Endothelial cell of umbilical vein (primary cell): Measurements from ENCODE around the gene BEND2. TPM values are rescaled to one million over a fixed set of nuclear protein-coding genes. Genes with fewer than 3 reads are reported as not detected.

ENCODE experiments used
- BruUV-seq: library from RNA; stranded (reverse); fragments of 400-500 nt; replicated peaks from 2 replicates; lab custom pipeline; 2021; lab: Mats Ljungman, UMichigan
- CTCF ChIA-PET: fragments of 300-600, 350-600 bp; sonication (Branson Sonifier 250); formaldehyde crosslinking; loops from one replicate; lab custom pipeline; 2021; ENCODE audit warnings: antibody characterized with exemption, inconsistent platforms; lab: Charles Lee
- POLR2A ChIA-PET: fragments of 300-600, 350-600 bp; sonication (Branson Sonifier 250); formaldehyde crosslinking; loops from one replicate; lab custom pipeline; 2021; ENCODE audit warnings: antibody characterized with exemption, inconsistent platforms; lab: Charles Lee
- DNase-seq: peaks from one replicate; pipeline ENCODE4 v3.0.0-alpha.2; 2011; ENCODE audit warnings: low read depth, low spot score
- FAIRE-seq: peaks from 2 replicates; lab custom pipeline; 2011; peaks lifted over from hg19 to GRCh38; lab: Jason Lieb, UNC
- H2AFZ ChIP-seq: 2 replicates; pipeline ENCODE4 v1.6.0; 2012; ENCODE audit warnings: low read depth, low read length, control low read depth, inconsistent platforms
- H3K27ac ChIP-seq: 2 replicates; pipeline ENCODE4 v1.5.1; 2011; ENCODE audit warnings: low read depth, mild to moderate bottlenecking, control low read depth, low read length, moderate library complexity; ENCODE audit not compliant: insufficient read depth
- H3K27me3 ChIP-seq, 2 experiments: 2 replicates each; pipeline versions ENCODE4 v1.6.0 to v1.6.1; 2011; ENCODE audit warnings: low read length in 2 of 2, mixed read lengths in 1 of 2; ENCODE audit not compliant: control insufficient read depth in 2 of 2, insufficient read depth in 2 of 2
- H3K36me3 ChIP-seq, 2 experiments: 2 replicates in 1 of 2; 3 replicates in 1 of 2; pipeline ENCODE4 v1.5.1; 2011; ENCODE audit warnings: low read length in 2 of 2, mild to moderate bottlenecking in 1 of 2, moderate library complexity in 1 of 2; ENCODE audit not compliant: control insufficient read depth in 2 of 2, insufficient read depth in 2 of 2; ENCODE audit errors: extremely low read depth in 1 of 2
- H3K4me1 ChIP-seq: 3 replicates; pipeline ENCODE4 v1.5.1; 2011; ENCODE audit warnings: mild to moderate bottlenecking, low read length; ENCODE audit not compliant: control insufficient read depth, insufficient read depth; ENCODE audit errors: extremely low read depth
- H3K4me2 ChIP-seq: 2 replicates; pipeline ENCODE4 v1.6.1; 2011; ENCODE audit warnings: low read length, control low read depth, mixed read lengths; ENCODE audit not compliant: insufficient read depth
- H3K4me3 ChIP-seq, 3 experiments: fragments of 200-600 bp in 1 of 3; sonication (generic), shearing (Covaris generic) in 1 of 3; replicated peaks in 1 of 3; 2 replicates each; pipeline ENCODE4 v1.5.1; 2011 to 2016; ENCODE audit warnings: control low read depth in 3 of 3, low read length in 3 of 3, mild to moderate bottlenecking in 2 of 3, inconsistent platforms in 1 of 3, low read depth in 1 of 3, moderate library complexity in 1 of 3; ENCODE audit not compliant: insufficient read depth in 1 of 3
- H3K79me2 ChIP-seq: 2 replicates; pipeline ENCODE4 v1.6.0; 2012; ENCODE audit warnings: low read length, inconsistent platforms; ENCODE audit not compliant: control insufficient read depth, insufficient read depth
- H3K9ac ChIP-seq: replicated peaks from 2 replicates; pipeline ENCODE3; 2011; ENCODE audit warnings: low read length, control low read depth; ENCODE audit not compliant: insufficient read depth; ENCODE audit errors: extremely low read depth
- H3K9me1 ChIP-seq: replicated peaks from 3 replicates; pipeline ENCODE4 v1.6.0; 2011; ENCODE audit warnings: mild to moderate bottlenecking, low read length; ENCODE audit not compliant: control insufficient read depth, insufficient read depth; ENCODE audit errors: extremely low read depth
- H3K9me3 ChIP-seq: replicated peaks from 2 replicates; pipeline ENCODE4 v1.5.1; 2012; ENCODE audit warnings: low read length, inconsistent platforms; ENCODE audit not compliant: control insufficient read depth, insufficient read depth
- H4K20me1 ChIP-seq: replicated peaks from 2 replicates; pipeline ENCODE3; 2011; ENCODE audit warnings: mild to moderate bottlenecking, low read length; ENCODE audit not compliant: control insufficient read depth, insufficient read depth; ENCODE audit errors: extremely low read depth
- CTCF ChIP-seq, 2 donors: IDR thresholded peaks; 1 replicate in 1 of 2; 2 replicates in 1 of 2; pipeline ENCODE4 v1.5.1; 2011; ENCODE audit warnings: low read length in 2 of 2, mild to moderate bottlenecking in 2 of 2, moderate library complexity in 2 of 2, control low read depth in 1 of 2, inconsistent platforms in 1 of 2, low read depth in 1 of 2; ENCODE audit not compliant: insufficient read depth in 1 of 2; ENCODE audit errors: extremely low read depth in 1 of 2
- EZH2 ChIP-seq: IDR thresholded peaks from 2 replicates; pipeline ENCODE4 v1.6.1; 2012; ENCODE audit warnings: borderline replicate concordance, low read depth, mild to moderate bottlenecking, moderate library complexity, low read length, inconsistent platforms; ENCODE audit not compliant: severe bottlenecking
- FOS ChIP-seq: IDR thresholded peaks from 2 replicates; pipeline ENCODE4 v1.6.1; 2011; ENCODE audit warnings: mild to moderate bottlenecking, low read length, moderate library complexity, borderline replicate concordance; ENCODE audit not compliant: insufficient read depth
- GATA2 ChIP-seq: IDR thresholded peaks from 2 replicates; pipeline ENCODE4 v1.7.0; 2011; ENCODE audit warnings: low read depth, mild to moderate bottlenecking, moderate library complexity, mixed read lengths, low read length; ENCODE audit not compliant: insufficient read length, insufficient read depth
- JUN ChIP-seq: IDR thresholded peaks from 2 replicates; pipeline ENCODE4 v1.6.1; 2011; ENCODE audit warnings: borderline replicate concordance, low read depth; ENCODE audit not compliant: insufficient read length, insufficient read depth
- MAX ChIP-seq: IDR thresholded peaks from 2 replicates; pipeline ENCODE4 v1.6.1; 2011; ENCODE audit not compliant: insufficient read depth, insufficient read length
- MYC ChIP-seq: IDR thresholded peaks from one replicate; pipeline ENCODE4 v1.6.1; 2011; ENCODE audit warnings: mild to moderate bottlenecking, low read depth, low read length
- POLR2A ChIP-seq: IDR thresholded peaks from 2 replicates; pipeline ENCODE4 v1.6.1; 2012; ENCODE audit warnings: low read depth, mild to moderate bottlenecking, control low read depth, low read length
- POLR2AphosphoS5 ChIP-seq: IDR thresholded peaks from 2 replicates; pipeline ENCODE4 v1.6.1; 2012; ENCODE audit warnings: low read depth, mild to moderate bottlenecking, control low read depth, low read length, moderate library complexity; ENCODE audit not compliant: insufficient read depth
- dilution Hi-C: fragments of 300-500 bp; cut with MboI; formaldehyde crosslinking; loops from one replicate; pipeline ENCODE4 v1.15.0; 2019; ENCODE audit warnings: low sequenced_read_pairs; ENCODE audit not compliant: extremely low pct_ligation_motif_present
- intact Hi-C: fragments of 100-400 bp; cut with micrococcal nuclease; formaldehyde crosslinking; loops from one replicate; pipeline ENCODE4 v1.10.0; 2022
- polyA plus RNA-seq, 4 experiments: library from polyadenylated mRNA; depleted of rRNA in 3 of 4; stranded (reverse) in 3 of 4; unstranded in 1 of 4; fragments of >200 nt; gene quantifications; 2 replicates each; pipeline versions ENCODE4 v1.2.1 to v1.2.3, GENCODE V29; 2011 to 2012; ENCODE audit warnings: missing spikeins in 1 of 4
- total RNA-seq: library from RNA; stranded (reverse); gene quantifications from 2 replicates; pipeline ENCODE4 v1.2.3, GENCODE V29; 2021

Gene BEND2
- total and polyA plus RNA-seq, 2 donors (not counting 3 experiments of a cell fraction or from before 2014, with no cell fraction given), result not detected

- H3K27me3 ChIP-seq, result no peaks in the 10 kb centered on the region
- H3K4me3 ChIP-seq, result no peak overlapping the region
- H4K20me1 ChIP-seq, result no peaks in the 10 kb centered on the region
- no peak for FAIRE-seq
- H3K36me3 ChIP-seq, result no peaks in the 10 kb centered on the region
- no TSS peak for BruUV-seq
- H3K9me1 ChIP-seq, result no peaks in the 10 kb centered on the region
- no peak for DNase-seq
- ChIA-PET POLR2A (no interaction called here), CTCF (no interaction called here)
- intact Hi-C loops, result no loop called here
- H3K79me2 ChIP-seq, result no peaks in the 10 kb centered on the region
- H3K4me1 ChIP-seq, result no peaks in the 10 kb centered on the region
- H3K4me2 ChIP-seq, result no peak overlapping the region
- TF ChIP-seq CTCF (IDR thresholded peaks at IDR 0.05; ENCODE audit: extremely low read depth in 1 of 2, insufficient read depth in 1 of 2, low read depth in 1 of 2, low read length in 2 of 2) (no peak), POLR2AphosphoS5 (no peak), POLR2A (no peak), JUN (no peak), MAX (no peak), EZH2 (no peak), FOS (no peak), GATA2 (no peak), MYC (no peak)
- no peak overlapping the region for H2AFZ ChIP-seq
- H3K27ac ChIP-seq, result no peak overlapping the region
- H3K9ac ChIP-seq, result no peak overlapping the region
- dilution Hi-C loops, result no loop called here
- H3K9me3 ChIP-seq, result no peaks in the 10 kb centered on the region
Measured at GRCh38 chrX:18174209-18174608, 46.5 kb downstream of the BEND2 start.
